Stimulated activated CD4-positive, alpha-beta T cell treated with anti-CD3 and anti-CD28 coated beads, Interleukin-4, amount 100 ng/mL, for 1 hour (primary cell): ENCODE data around the gene FGF19.

Experiments used
- DNase-seq: peaks from one replicate; pipeline ENCODE4 v3.0.0-alpha.2; 2020

Gene FGF19

DNA sequence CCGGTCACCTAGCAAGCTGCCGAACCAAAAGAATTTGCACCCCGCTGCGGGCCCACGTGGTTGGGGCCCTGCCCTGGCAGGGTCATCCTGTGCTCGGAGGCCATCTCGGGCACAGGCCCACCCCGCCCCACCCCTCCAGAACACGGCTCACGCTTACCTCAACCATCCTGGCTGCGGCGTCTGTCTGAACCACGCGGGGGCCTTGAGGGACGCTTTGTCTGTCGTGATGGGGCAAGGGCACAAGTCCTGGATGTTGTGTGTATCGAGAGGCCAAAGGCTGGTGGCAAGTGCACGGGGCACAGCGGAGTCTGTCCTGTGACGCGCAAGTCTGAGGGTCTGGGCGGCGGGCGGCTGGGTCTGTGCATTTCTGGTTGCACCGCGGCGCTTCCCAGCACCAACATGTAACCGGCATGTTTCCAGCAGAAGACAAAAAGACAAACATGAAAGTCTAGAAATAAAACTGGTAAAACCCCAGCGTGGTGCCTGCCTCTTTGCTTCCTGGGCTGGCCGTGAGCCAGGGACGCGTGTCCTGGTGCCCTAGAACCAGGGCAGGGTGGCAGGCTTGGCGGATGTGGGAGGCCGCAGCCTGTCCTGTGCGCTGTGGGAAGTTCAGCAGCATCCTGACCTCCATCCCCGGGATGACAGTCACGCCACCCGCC is 49.7 kb downstream of the FGF19 start:
- no peak for DNase-seq

DNA sequence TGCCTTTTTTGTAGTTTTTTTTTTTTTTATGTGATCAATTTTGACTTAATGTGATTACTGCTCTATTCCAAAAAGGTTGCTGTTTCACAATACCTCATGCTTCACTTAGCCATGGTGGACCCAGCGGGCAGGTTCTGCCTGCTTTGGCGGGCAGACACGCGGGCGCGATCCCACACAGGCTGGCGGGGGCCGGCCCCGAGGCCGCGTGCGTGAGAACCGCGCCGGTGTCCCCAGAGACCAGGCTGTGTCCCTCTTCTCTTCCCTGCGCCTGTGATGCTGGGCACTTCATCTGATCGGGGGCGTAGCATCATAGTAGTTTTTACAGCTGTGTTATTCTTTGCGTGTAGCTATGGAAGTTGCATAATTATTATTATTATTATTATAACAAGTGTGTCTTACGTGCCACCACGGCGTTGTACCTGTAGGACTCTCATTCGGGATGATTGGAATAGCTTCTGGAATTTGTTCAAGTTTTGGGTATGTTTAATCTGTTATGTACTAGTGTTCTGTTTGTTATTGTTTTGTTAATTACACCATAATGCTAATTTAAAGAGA is 50.3 kb downstream of the FGF19 start:
- DNase-seq = no peak

- DNase-seq = no peak
Observed at GRCh38 chr11:69652999-69653398, 50.8 kb downstream of the FGF19 start.

- DNase-seq = no peak
Observed at GRCh38 chr11:69651834-69652620, 51.8 kb downstream of the FGF19 start.

- DNase-seq = no peak
Observed at GRCh38 chr11:69650832-69651344, 52.9 kb downstream of the FGF19 start.

- no peak for DNase-seq
Observed at GRCh38 chr11:69650081-69650831, 53.6 kb downstream of the FGF19 start.

- no peak for DNase-seq
Observed at GRCh38 chr11:69649576-69649900, 54.3 kb downstream of the FGF19 start.

GRCh38 chr11:69648679-69649575 is 54.9 kb downstream of the FGF19 start:
- no peak for DNase-seq
